ENCODE data around the gene APRT.
"Not testable (repeated sequence)": the region's sequence is repeated elsewhere in the genome, so short reads cannot be mapped to it uniquely, and the experiment has no call there.

Gene APRT

GRCh38 chr16:88824256-88825077, 12.7 kb upstream of the APRT start:
- no peak for TF ChIP-seq CTCF (conservative IDR thresholded peaks at IDR 0.05; ENCODE audit: low read depth, low read length)
- no peak overlapping the region for H3K4me3 ChIP-seq (ENCODE audit: low read length)
- DNase-seq (ENCODE audit: low read depth), result no peak

- not testable (repeated sequence) for DNase-seq (ENCODE audit: low read depth); H3K4me3 ChIP-seq (ENCODE audit: low read length)
Observed at GRCh38 chr16:88823646-88824045, 11.9 kb upstream of the APRT start.

GRCh38 chr16:88822281-88823040, 10.7 kb upstream of the APRT start:
- no peak for DNase-seq (ENCODE audit: low read depth)
- H3K4me3 ChIP-seq (ENCODE audit: low read length), result no peak overlapping the region
- TF ChIP-seq CTCF (conservative IDR thresholded peaks at IDR 0.05; ENCODE audit: low read depth, low read length), result no peak

- DNase-seq (ENCODE audit: low read depth), result no peak
- TF ChIP-seq CTCF (conservative IDR thresholded peaks at IDR 0.05; ENCODE audit: low read depth, low read length), result no peak
- no peak overlapping the region for H3K4me3 ChIP-seq (ENCODE audit: low read length)
Observed at GRCh38 chr16:88821168-88821850, 9.6 kb upstream of the APRT start.

GRCh38 chr16:88820385-88821025, 8.8 kb upstream of the APRT start:
- no peak for TF ChIP-seq CTCF (conservative IDR thresholded peaks at IDR 0.05; ENCODE audit: low read depth, low read length)
- DNase-seq (ENCODE audit: low read depth), result no peak
- H3K4me3 ChIP-seq (ENCODE audit: low read length), result no peak overlapping the region

- no peak for TF ChIP-seq CTCF (conservative IDR thresholded peaks at IDR 0.05; ENCODE audit: low read depth, low read length)
- no peak overlapping the region for H3K4me3 ChIP-seq (ENCODE audit: low read length)
- DNase-seq (ENCODE audit: low read depth), result no peak
Observed at GRCh38 chr16:88819126-88819525, 7.4 kb upstream of the APRT start.

GRCh38 chr16:88818575-88818874, 6.8 kb upstream of the APRT start:
- no peak overlapping the region for H3K4me3 ChIP-seq (ENCODE audit: low read length)
- DNase-seq (ENCODE audit: low read depth), result no peak
- TF ChIP-seq CTCF (conservative IDR thresholded peaks at IDR 0.05; ENCODE audit: low read depth, low read length), result no peak
